Memory B cell (primary cell): ENCODE results near the gene VMAC.

ENCODE experiments used
- ATAC-seq: fragments of 150-1000 bp; cut with Tn5 transposase; 2 replicates; pipeline ENCODE4 v1.10.0; 2021; ENCODE audit warnings: low read depth, mild to moderate bottlenecking, moderate library complexity
- DNase-seq, 2 donors: peaks; one replicate each; pipeline ENCODE4 v3.0.0; 2022; ENCODE audit warnings: low spot score in 2 of 2
- H3K27ac Mint-ChIP-seq: one replicate; pipeline ENCODE4 v1.8.0; 2022; ENCODE audit warnings: mild to moderate bottlenecking, moderate library complexity, mixed read lengths
- H3K27me3 Mint-ChIP-seq: one replicate; pipeline ENCODE4 v1.8.0; 2022; ENCODE audit warnings: mixed read lengths
- H3K36me3 Mint-ChIP-seq: one replicate; pipeline ENCODE4 v1.8.0; 2022; ENCODE audit warnings: mild to moderate bottlenecking, mixed read lengths
- H3K4me1 Mint-ChIP-seq: one replicate; pipeline ENCODE4 v1.8.0; 2022; ENCODE audit warnings: mixed read lengths
- H3K4me3 Mint-ChIP-seq: one replicate; pipeline ENCODE4 v1.8.0; 2022; ENCODE audit warnings: mild to moderate bottlenecking, moderate library complexity, mixed read lengths
- H3K9me3 Mint-ChIP-seq: one replicate; pipeline ENCODE4 v1.8.0; 2022; ENCODE audit warnings: mixed read lengths

VMAC gene

GRCh38 chr19:5936292-5936592 is 31.6 kb downstream of the VMAC start:
- Mint-ChIP-seq H3K36me3 (peaks cover 14% of the 10 kb centered on the region), H3K27ac (no peak overlapping the region), H3K27me3 (no peaks in the 10 kb centered on the region), H3K4me3 (no peak overlapping the region), H3K9me3 (no peaks in the 10 kb centered on the region), H3K4me1 (peaks cover 2% of the 10 kb centered on the region)
- ATAC-seq (no peak), DNase-seq (no peak)

GRCh38 chr19:5937550-5937949 is 32.9 kb downstream of the VMAC start:
- Mint-ChIP-seq H3K27me3 (no peaks in the 10 kb centered on the region), H3K9me3 (no peaks in the 10 kb centered on the region), H3K27ac (no peak overlapping the region), H3K36me3 (peaks cover 11% of the 10 kb centered on the region), H3K4me1 (peaks cover 2% of the 10 kb centered on the region), H3K4me3 (no peak overlapping the region)
- DNase-seq = no peak
- ATAC-seq = no peak

- no peaks in the 10 kb centered on the region for H3K27me3 Mint-ChIP-seq
- ATAC-seq = no peak
- DNase-seq = no peak
- no peaks in the 10 kb centered on the region for H3K9me3 Mint-ChIP-seq
- peaks cover 6% of the 10 kb centered on the region for H3K4me1 Mint-ChIP-seq
- H3K4me3 Mint-ChIP-seq = no peak overlapping the region
- H3K27ac Mint-ChIP-seq = no peak overlapping the region
- peaks cover 14% of the 10 kb centered on the region for H3K36me3 Mint-ChIP-seq
Measured at GRCh38 chr19:5940260-5941208, 35.9 kb downstream of the VMAC start.

GRCh38 chr19:5941673-5942072 is 37.0 kb downstream of the VMAC start:
- Mint-ChIP-seq H3K4me3 (no peak overlapping the region), H3K4me1 (peaks cover 13% of the 10 kb centered on the region), H3K36me3 (peaks cover 16% of the 10 kb centered on the region)

GRCh38 chr19:5943045-5943444 is 38.4 kb downstream of the VMAC start:
- no peaks in the 10 kb centered on the region for H3K9me3 Mint-ChIP-seq
- ATAC-seq = no peak
- H3K27me3 Mint-ChIP-seq = no peaks in the 10 kb centered on the region
- no peak overlapping the region for H3K4me3 Mint-ChIP-seq
- no peak overlapping the region for H3K27ac Mint-ChIP-seq
- no peak for DNase-seq
- peaks cover 15% of the 10 kb centered on the region for H3K4me1 Mint-ChIP-seq
- peaks cover 13% of the 10 kb centered on the region for H3K36me3 Mint-ChIP-seq

More at GRCh38 chr19:5941673-5942072, 37.0 kb downstream of the VMAC start:
- no peaks in the 10 kb centered on the region for H3K9me3 Mint-ChIP-seq
- no peak overlapping the region for H3K27ac Mint-ChIP-seq
- ATAC-seq (no peak), DNase-seq (no peak)
- H3K27me3 Mint-ChIP-seq = no peaks in the 10 kb centered on the region

GRCh38 chr19:5943623-5944022 is 39.0 kb downstream of the VMAC start:
- DNase-seq (no peak), ATAC-seq (no peak)
- no peak overlapping the region for H3K27ac Mint-ChIP-seq
- no peaks in the 10 kb centered on the region for H3K27me3 Mint-ChIP-seq
- H3K4me1 Mint-ChIP-seq = peaks cover 15% of the 10 kb centered on the region
- peaks cover 13% of the 10 kb centered on the region for H3K36me3 Mint-ChIP-seq
- no peak overlapping the region for H3K4me3 Mint-ChIP-seq
- no peaks in the 10 kb centered on the region for H3K9me3 Mint-ChIP-seq

- Mint-ChIP-seq H3K9me3 (no peaks in the 10 kb centered on the region), H3K27me3 (no peaks in the 10 kb centered on the region), H3K4me1 (peaks cover 30% of the 10 kb centered on the region), H3K4me3 (no peak overlapping the region), H3K36me3 (peaks cover 16% of the 10 kb centered on the region), H3K27ac (no peak overlapping the region)
- no peak for DNase-seq
- no peak for ATAC-seq
Measured at GRCh38 chr19:5947435-5947834, 42.8 kb downstream of the VMAC start.

GRCh38 chr19:5948752-5949564 is 44.3 kb downstream of the VMAC start:
- peaks cover 41% of the 10 kb centered on the region for H3K4me1 Mint-ChIP-seq
- no peaks in the 10 kb centered on the region for H3K9me3 Mint-ChIP-seq
- H3K27me3 Mint-ChIP-seq = no peaks in the 10 kb centered on the region
- ATAC-seq = no peak
- peaks cover 16% of the 10 kb centered on the region for H3K36me3 Mint-ChIP-seq
- H3K27ac Mint-ChIP-seq = peak overlapping the region; percentile 31
- DNase-seq = no peak
- no peak overlapping the region for H3K4me3 Mint-ChIP-seq

GRCh38 chr19:5949792-5950305 is 45.2 kb downstream of the VMAC start:
- H3K27ac Mint-ChIP-seq = peak overlapping the region; percentile 31
- ATAC-seq (no peak), DNase-seq (no peak)
- H3K4me3 Mint-ChIP-seq = no peak overlapping the region
- peaks cover 47% of the 10 kb centered on the region for H3K4me1 Mint-ChIP-seq
- H3K9me3 Mint-ChIP-seq = no peaks in the 10 kb centered on the region
- H3K27me3 Mint-ChIP-seq = no peaks in the 10 kb centered on the region
- H3K36me3 Mint-ChIP-seq = peaks cover 20% of the 10 kb centered on the region

- peak overlapping the region; percentile 62 for H3K27ac Mint-ChIP-seq
- H3K36me3 Mint-ChIP-seq = peaks cover 14% of the 10 kb centered on the region
- H3K4me3 Mint-ChIP-seq = no peak overlapping the region
- ATAC-seq (no peak), DNase-seq (no peak)
- H3K9me3 Mint-ChIP-seq = no peaks in the 10 kb centered on the region
- peaks cover 45% of the 10 kb centered on the region for H3K4me1 Mint-ChIP-seq
- no peaks in the 10 kb centered on the region for H3K27me3 Mint-ChIP-seq
Measured at GRCh38 chr19:5950741-5951140, 46.1 kb downstream of the VMAC start.

- peak; percentile 94 for ATAC-seq
Measured at GRCh38 chr19:5951338-5951861, 46.7 kb downstream of the VMAC start.

GRCh38 chr19:5952193-5953029 is 47.7 kb downstream of the VMAC start:
- Mint-ChIP-seq H3K9me3 (no peaks in the 10 kb centered on the region), H3K4me3 (no peak overlapping the region), H3K4me1 (peaks cover 45% of the 10 kb centered on the region), H3K27me3 (no peaks in the 10 kb centered on the region), H3K27ac (peak overlapping the region; percentile 64), H3K36me3 (peaks cover 7% of the 10 kb centered on the region)
- DNase-seq (no peak), ATAC-seq (no peak)

More at GRCh38 chr19:5951338-5951861, 46.7 kb downstream of the VMAC start:
- H3K36me3 Mint-ChIP-seq = peaks cover 8% of the 10 kb centered on the region
- H3K27ac Mint-ChIP-seq = peak overlapping the region; percentile 62
- H3K9me3 Mint-ChIP-seq = no peaks in the 10 kb centered on the region
- H3K4me3 Mint-ChIP-seq = peak overlapping the region; percentile 34
- H3K27me3 Mint-ChIP-seq = no peaks in the 10 kb centered on the region
- peaks cover 44% of the 10 kb centered on the region for H3K4me1 Mint-ChIP-seq
- DNase-seq = peak; percentile 18 to 27

GRCh38 chr19:5953030-5953589 is 48.4 kb downstream of the VMAC start:
- H3K4me1 Mint-ChIP-seq = peaks cover 45% of the 10 kb centered on the region
- H3K27ac Mint-ChIP-seq = peak overlapping the region; percentile 64
- peaks cover 9% of the 10 kb centered on the region for H3K36me3 Mint-ChIP-seq
- no peak overlapping the region for H3K4me3 Mint-ChIP-seq
- no peaks in the 10 kb centered on the region for H3K27me3 Mint-ChIP-seq
- no peak for ATAC-seq
- H3K9me3 Mint-ChIP-seq = no peaks in the 10 kb centered on the region
- no peak for DNase-seq
